Stimulated activated effector memory CD8-positive, alpha-beta T cell treated with anti-CD3 and anti-CD28 coated beads, Interleukin-12 subunit alpha, Interleukin-12 subunit beta, amount 100 ng/mL, for 72 hours (primary cell): ENCODE results near the gene SLC24A3.

ENCODE experiments used
- ATAC-seq: fragments of 150-1000 bp; cut with Tn5 transposase; 2 replicates; pipeline ENCODE4 v1.10.0; 2021
- DNase-seq, 2 donors: peaks; one replicate each; pipeline ENCODE4 v3.0.0; 2021 to 2022; ENCODE audit warnings: low spot score in 2 of 2
- H3K27ac Mint-ChIP-seq: one replicate; pipeline ENCODE4 v1.8.0; 2022; ENCODE audit warnings: mild to moderate bottlenecking, mixed read lengths
- H3K36me3 Mint-ChIP-seq: one replicate; pipeline ENCODE4 v1.8.0; 2022; ENCODE audit warnings: mild to moderate bottlenecking, mixed read lengths
- H3K4me1 Mint-ChIP-seq: one replicate; pipeline ENCODE4 v1.8.0; 2022; ENCODE audit warnings: mixed read lengths
- H3K4me3 Mint-ChIP-seq: one replicate; pipeline ENCODE4 v1.8.0; 2022; ENCODE audit warnings: mild to moderate bottlenecking, mixed read lengths
- H3K9me3 Mint-ChIP-seq: one replicate; pipeline ENCODE4 v1.8.0; 2022; ENCODE audit warnings: mixed read lengths

The SLC24A3 gene

GRCh38 chr20:19212469-19212815 is at the start of gene SLC24A3:
Gene SLC24A3 (plus strand): TSS chr20:19212642.
- Mint-ChIP-seq H3K9me3 (no peaks in the 10 kb centered on the region), H3K4me1 (no peaks in the 10 kb centered on the region), H3K36me3 (no peaks in the 10 kb centered on the region), H3K27ac (no peak within 1 kb of the TSS), H3K4me3 (no peak within 1 kb of the TSS)
- DNase-seq = no peak
- no peak for ATAC-seq

- no peaks in the 10 kb centered on the region for H3K4me1 Mint-ChIP-seq
- H3K4me3 Mint-ChIP-seq = no peak overlapping the region
- ATAC-seq = no peak
Measured at GRCh38 chr20:19170148-19170547, 42.3 kb upstream of the SLC24A3 start.

GRCh38 chr20:19172637-19173036 is 39.8 kb upstream of the SLC24A3 start:
- ATAC-seq (no peak), DNase-seq (no peak)

More at GRCh38 chr20:19170148-19170547, 42.3 kb upstream of the SLC24A3 start:
- H3K36me3 Mint-ChIP-seq = no peaks in the 10 kb centered on the region
- H3K9me3 Mint-ChIP-seq = peaks cover 7% of the 10 kb centered on the region
- DNase-seq = no peak
- no peak overlapping the region for H3K27ac Mint-ChIP-seq

GRCh38 chr20:19176470-19177052 is 35.9 kb upstream of the SLC24A3 start:
- Mint-ChIP-seq H3K4me1 (no peaks in the 10 kb centered on the region), H3K27ac (no peak overlapping the region), H3K9me3 (no peaks in the 10 kb centered on the region), H3K4me3 (no peak overlapping the region), H3K36me3 (no peaks in the 10 kb centered on the region)
- DNase-seq (no peak), ATAC-seq (no peak)

More at GRCh38 chr20:19172637-19173036, 39.8 kb upstream of the SLC24A3 start:
- no peaks in the 10 kb centered on the region for H3K4me1 Mint-ChIP-seq
- no peak overlapping the region for H3K27ac Mint-ChIP-seq
- H3K9me3 Mint-ChIP-seq = peaks cover 4% of the 10 kb centered on the region
- no peak overlapping the region for H3K4me3 Mint-ChIP-seq
- H3K36me3 Mint-ChIP-seq = no peaks in the 10 kb centered on the region

GRCh38 chr20:19181552-19181951 is 30.9 kb upstream of the SLC24A3 start:
- DNase-seq = no peak
- no peak for ATAC-seq
- Mint-ChIP-seq H3K36me3 (no peaks in the 10 kb centered on the region), H3K9me3 (no peaks in the 10 kb centered on the region), H3K27ac (no peak overlapping the region), H3K4me3 (no peak overlapping the region), H3K4me1 (no peaks in the 10 kb centered on the region)

- Mint-ChIP-seq H3K9me3 (peaks cover 3% of the 10 kb centered on the region), H3K27ac (no peak overlapping the region), H3K4me1 (no peaks in the 10 kb centered on the region), H3K4me3 (no peak overlapping the region), H3K36me3 (no peaks in the 10 kb centered on the region)
- DNase-seq (no peak), ATAC-seq (no peak)
Measured at GRCh38 chr20:19185083-19185482, 27.4 kb upstream of the SLC24A3 start.

GRCh38 chr20:19193349-19193748 is 19.1 kb upstream of the SLC24A3 start:
- no peak overlapping the region for H3K27ac Mint-ChIP-seq
- ATAC-seq = no peak
- no peaks in the 10 kb centered on the region for H3K36me3 Mint-ChIP-seq
- peaks cover 3% of the 10 kb centered on the region for H3K9me3 Mint-ChIP-seq
- no peak for DNase-seq
- H3K4me1 Mint-ChIP-seq = no peaks in the 10 kb centered on the region
- H3K4me3 Mint-ChIP-seq = no peak overlapping the region

GRCh38 chr20:19205981-19206396 is 6.5 kb upstream of the SLC24A3 start:
- Mint-ChIP-seq H3K36me3 (no peaks in the 10 kb centered on the region), H3K4me1 (no peaks in the 10 kb centered on the region), H3K4me3 (no peak overlapping the region), H3K27ac (no peak overlapping the region), H3K9me3 (no peaks in the 10 kb centered on the region)
- ATAC-seq (peak; percentile 50), DNase-seq (peak; percentile 60 to 82)

GRCh38 chr20:19207541-19207940 is 4.9 kb upstream of the SLC24A3 start:
- H3K36me3 Mint-ChIP-seq = no peaks in the 10 kb centered on the region
- H3K27ac Mint-ChIP-seq = no peak overlapping the region
- H3K4me3 Mint-ChIP-seq = no peak overlapping the region
- H3K4me1 Mint-ChIP-seq = no peaks in the 10 kb centered on the region
- H3K9me3 Mint-ChIP-seq = no peaks in the 10 kb centered on the region
- DNase-seq (no peak), ATAC-seq (no peak)

GRCh38 chr20:19210391-19211155 is 1.9 kb upstream of the SLC24A3 start:
- no peaks in the 10 kb centered on the region for H3K4me1 Mint-ChIP-seq
- DNase-seq (no peak), ATAC-seq (no peak)
- H3K4me3 Mint-ChIP-seq = no peak overlapping the region
- no peak overlapping the region for H3K27ac Mint-ChIP-seq
- H3K9me3 Mint-ChIP-seq = no peaks in the 10 kb centered on the region
- H3K36me3 Mint-ChIP-seq = no peaks in the 10 kb centered on the region

- Mint-ChIP-seq H3K9me3 (no peaks in the 10 kb centered on the region), H3K4me3 (no peak overlapping the region), H3K4me1 (no peaks in the 10 kb centered on the region), H3K36me3 (no peaks in the 10 kb centered on the region), H3K27ac (no peak overlapping the region)
- DNase-seq = no peak
- ATAC-seq = no peak
Measured at GRCh38 chr20:19211252-19211651, 1.2 kb upstream of the SLC24A3 start.

GRCh38 chr20:19211661-19212468 is 577 bp upstream of the SLC24A3 start:
- ATAC-seq = peak; percentile 4
- DNase-seq = no peak

GRCh38 chr20:19212821-19213502 is 520 bp downstream of the SLC24A3 start:
- Mint-ChIP-seq H3K36me3 (no peaks in the 10 kb centered on the region), H3K4me1 (no peaks in the 10 kb centered on the region), H3K4me3 (no peak overlapping the region), H3K27ac (no peak overlapping the region), H3K9me3 (no peaks in the 10 kb centered on the region)
- ATAC-seq = peak; percentile 63
- no peak for DNase-seq

More at GRCh38 chr20:19211661-19212468, 577 bp upstream of the SLC24A3 start:
- H3K27ac Mint-ChIP-seq = no peak overlapping the region
- no peaks in the 10 kb centered on the region for H3K4me1 Mint-ChIP-seq
- no peaks in the 10 kb centered on the region for H3K36me3 Mint-ChIP-seq
- no peaks in the 10 kb centered on the region for H3K9me3 Mint-ChIP-seq
- no peak overlapping the region for H3K4me3 Mint-ChIP-seq

GRCh38 chr20:19213946-19214490 is 1.6 kb downstream of the SLC24A3 start:
- no peaks in the 10 kb centered on the region for H3K4me1 Mint-ChIP-seq
- DNase-seq (no peak), ATAC-seq (no peak)
- no peaks in the 10 kb centered on the region for H3K9me3 Mint-ChIP-seq
- H3K4me3 Mint-ChIP-seq = no peak overlapping the region
- no peaks in the 10 kb centered on the region for H3K36me3 Mint-ChIP-seq
- H3K27ac Mint-ChIP-seq = no peak overlapping the region

- Mint-ChIP-seq H3K27ac (no peak overlapping the region), H3K4me1 (no peaks in the 10 kb centered on the region), H3K9me3 (peaks cover 5% of the 10 kb centered on the region), H3K36me3 (no peaks in the 10 kb centered on the region), H3K4me3 (no peak overlapping the region)
- DNase-seq (no peak), ATAC-seq (no peak)
Measured at GRCh38 chr20:19218411-19218810, 6.0 kb downstream of the SLC24A3 start.
